SHP77 (cell line): ENCODE results near the gene EIF4E1B.

ENCODE experiments used
- DNase-seq, 2 experiments: peaks; one replicate each; lab custom pipeline; 2025; lab: John Stamatoyannopoulos, UW

EIF4E1B gene

GRCh38 chr5:176692326-176692725, 61.9 kb downstream of the EIF4E1B start:
- no peak for DNase-seq

- DNase-seq, result no peak
These were observed 62.5 kb downstream of the EIF4E1B start for GRCh38 chr5:176692839-176693476.

GRCh38 chr5:176693477-176693851, 63.0 kb downstream of the EIF4E1B start:
- DNase-seq, result no peak

GRCh38 chr5:176694146-176694545, 63.7 kb downstream of the EIF4E1B start:
- DNase-seq, result no peak

DNA sequence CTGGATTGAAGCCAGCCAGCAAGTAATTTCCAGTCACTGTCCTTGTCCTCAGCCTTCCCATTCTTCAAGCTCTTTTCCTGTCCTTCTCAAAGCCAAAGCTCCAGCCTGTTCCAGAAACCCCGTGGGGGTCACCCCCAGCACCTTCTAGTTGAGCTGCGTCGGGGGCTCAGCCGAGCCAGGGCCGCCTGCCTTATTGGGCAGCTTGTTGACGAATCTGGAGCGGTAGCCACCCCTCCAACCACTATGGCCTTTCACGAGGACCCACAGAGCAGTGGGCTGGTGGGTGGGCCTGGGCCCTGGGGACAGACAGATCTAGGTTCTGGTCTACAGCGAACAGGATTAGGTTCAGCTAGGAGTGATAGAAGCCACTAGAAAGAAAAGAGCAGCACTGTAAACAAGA, 64.2 kb downstream of the EIF4E1B start:
- no peak for DNase-seq

DNA sequence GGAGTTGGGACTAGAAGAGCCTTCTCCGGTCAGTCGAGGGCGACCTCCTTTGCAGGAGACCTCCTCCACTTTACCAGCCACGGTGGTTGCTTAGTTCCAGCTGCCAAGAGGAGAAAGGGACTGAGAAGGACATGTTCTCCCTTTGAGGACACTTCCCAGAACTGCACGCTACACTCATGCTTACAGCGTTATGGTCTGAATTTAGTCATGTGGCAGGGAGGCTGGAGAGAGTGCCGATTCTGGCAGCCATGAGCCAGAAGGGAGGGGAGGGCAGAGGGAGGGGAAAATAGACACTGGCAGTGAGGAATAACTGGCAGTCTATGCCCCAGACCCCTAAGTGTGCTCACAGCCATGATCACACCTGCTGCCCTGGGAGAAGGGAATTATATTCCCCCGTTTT, 64.6 kb downstream of the EIF4E1B start:
- no peak for DNase-seq
